Measurements from ENCODE around the gene FBRS. TPM values are rescaled to one million over a fixed set of nuclear protein-coding genes. Genes with fewer than 3 reads are reported as not detected.

The FBRS gene
- total and polyA plus RNA-seq, 2 of the 8 experiments (the other 6 are each of a cell fraction or from before 2014, with no cell fraction given), result 2.4 to 13.9 TPM

- Histone ChIP-seq H3K4me3 (ENCODE audit: extremely low read depth in 1 of 4, insufficient read depth in 2 of 4, low read depth in 3 of 4, low read length in 4 of 4) (no peak overlapping the region), H3K23me2 (ENCODE audit: low read depth, low read length) (no peaks in the 10 kb centered on the region), H2BK5ac (ENCODE audit: low read depth, low read length) (no peak overlapping the region), H4K5ac (ENCODE audit: insufficient read length, low read depth, low read length) (no peak overlapping the region), H4K8ac (ENCODE audit: extremely low read depth, insufficient read depth, low read length) (no peak overlapping the region), H3K23ac (ENCODE audit: insufficient read length) (no peak overlapping the region), H3K4me1 (replicated peaks in 1 of 4; ENCODE audit: control insufficient read depth in 3 of 4, insufficient read depth in 4 of 4, low read length in 3 of 4) (no peaks in the 10 kb centered on the region), H2BK12ac (ENCODE audit: low read depth, low read length) (no peak overlapping the region), H3K27ac (ENCODE audit: low read depth, low read length) (no peak overlapping the region), H3K9me3 (ENCODE audit: insufficient read depth in 2 of 2, low read depth in 1 of 2, low read length in 1 of 2) (no peaks in the 10 kb centered on the region), H4K20me1 (replicated peaks in 1 of 2; ENCODE audit: control insufficient read depth in 1 of 2, insufficient read depth in 2 of 2, low read length in 2 of 2) (no peaks in the 10 kb centered on the region), H2AFZ (ENCODE audit: low read length) (0 out of 2 replicates have a peak overlapping the region, but pooled peaks have one; percentile 15), H3K79me2 (ENCODE audit: control insufficient read depth in 1 of 2, insufficient read depth in 2 of 2, low read length in 2 of 2) (no peaks in the 10 kb centered on the region), H3K18ac (ENCODE audit: extremely low read depth, low read length) (no peak overlapping the region), H4K91ac (replicated peaks; ENCODE audit: insufficient read length, low read length) (no peak overlapping the region), H3K4ac (replicated peaks; ENCODE audit: insufficient read length, low read depth, low read length) (no peak overlapping the region), H3K79me1 (ENCODE audit: low read depth, low read length) (no peaks in the 10 kb centered on the region), H3K14ac (ENCODE audit: insufficient read length) (no peak overlapping the region), H3K56ac (replicated peaks; ENCODE audit: insufficient read length, low read depth, low read length) (no peak overlapping the region), H3K9ac (replicated peaks in 1 of 4; ENCODE audit: extremely low read depth in 1 of 4, low read depth in 3 of 4, low read length in 3 of 4) (no peak overlapping the region), H3K4me2 (ENCODE audit: insufficient read depth in 1 of 2, low read depth in 2 of 2, low read length in 2 of 2) (no peak overlapping the region), H2BK120ac (replicated peaks; ENCODE audit: low read depth, low read length) (no peak overlapping the region), H2BK15ac (ENCODE audit: low read length) (no peak overlapping the region), H2BK20ac (ENCODE audit: low read length) (no peak overlapping the region), H3K36me3 (ENCODE audit: control insufficient read depth in 2 of 4, insufficient read depth in 4 of 4, low read length in 3 of 4) (no peaks in the 10 kb centered on the region), H3K27me3 (replicated peaks in 1 of 4; ENCODE audit: control insufficient read depth in 3 of 4, extremely low read depth in 1 of 4, insufficient read depth in 3 of 4, low read length in 3 of 4) (no peaks in the 10 kb centered on the region), H2AK5ac (ENCODE audit: low read depth, low read length) (no peak overlapping the region)
- 52% methylated on average over 14 of the region's 18 CpGs; no CpG with 5 or more reads in 1 of the 2 experiments for WGBS, 2 experiments (ENCODE audit: extremely low coverage in 1 of 2, insufficient coverage in 1 of 2, insufficient read length in 1 of 2, insufficient replicate concordance in 2 of 2, low coverage in 1 of 2, low lambda C conversion rate in 2 of 2, missing lambda C conversion rate in 1 of 2)
- peak; percentile 55 for FAIRE-seq
- peak in 1 of 2 experiments; percentile 98 for DNase-seq (ENCODE audit: low read depth in 1 of 2, low spot score in 2 of 2)
- POLR2A ChIA-PET (ENCODE audit: partially characterized antibody), result interaction anchor here (0.7 to 1.0 kb wide), 2 partner anchors 25 to 49 kb away, joined by 3 read pairs; no protein-coding TSS in a partner anchor
- CTCF ChIA-PET (ENCODE audit: partially characterized antibody), result interaction anchor here (0.6 to 8.1 kb wide), 36 partner anchors 8 to 547 kb away, joined by 3 to 74 read pairs (median 5); partner anchors contain the start of genes DCTPP1, ZNF689 and ZNF771
- TF ChIP-seq CHD2 (IDR thresholded peaks at IDR 0.05; ENCODE audit: low read length) (no peak), RXRA (IDR thresholded peaks at IDR 0.05; ENCODE audit: insufficient read depth, low read depth, low read length) (peak; percentile 96; the same call in 1 of the 2 replicates), EGR1 (IDR thresholded peaks at IDR 0.05; ENCODE audit: borderline replicate concordance, low read depth, low read length) (no peak), TAF1 (IDR thresholded peaks at IDR 0.05; ENCODE audit: low read depth, low read length) (no peak), CEBPB (IDR thresholded peaks at IDR 0.05; ENCODE audit: low read depth, low read length) (no peak), RAD21 (IDR thresholded peaks at IDR 0.05 in 1 of 2, conservative IDR thresholded peaks at IDR 0.05 in 1 of 2; ENCODE audit: low read depth in 2 of 2, low read length in 2 of 2) (peak; percentile 69 to 76), SRF (IDR thresholded peaks at IDR 0.05; ENCODE audit: low read depth, low read length) (no peak), SAP30 (IDR thresholded peaks at IDR 0.05; ENCODE audit: insufficient read depth, insufficient replicate concordance, low read length) (no peak), RBBP5 (IDR thresholded peaks at IDR 0.05; ENCODE audit: borderline replicate concordance, low read depth, low read length) (no peak), TAF7 (optimal IDR thresholded peaks at IDR 0.05; ENCODE audit: borderline replicate concordance, low read depth, low read length) (no peak), ATF3 (IDR thresholded peaks at IDR 0.05; ENCODE audit: insufficient read depth, low read depth, low read length) (no peak)
Observed at GRCh38 chr16:30628628-30629540, 29.3 kb upstream of the FBRS start.
